Activated T-cell treated with anti-CD3 and anti-CD28 coated beads, Interleukin-2, amount 50 U/mL, for 48 hours (primary cell): ENCODE data around the gene TRPM8.

Experiments
- DNase-seq, 2 experiments: peaks; one replicate each; pipeline ENCODE4 v3.0.0-alpha.2; 2020

TRPM8 gene

DNA sequence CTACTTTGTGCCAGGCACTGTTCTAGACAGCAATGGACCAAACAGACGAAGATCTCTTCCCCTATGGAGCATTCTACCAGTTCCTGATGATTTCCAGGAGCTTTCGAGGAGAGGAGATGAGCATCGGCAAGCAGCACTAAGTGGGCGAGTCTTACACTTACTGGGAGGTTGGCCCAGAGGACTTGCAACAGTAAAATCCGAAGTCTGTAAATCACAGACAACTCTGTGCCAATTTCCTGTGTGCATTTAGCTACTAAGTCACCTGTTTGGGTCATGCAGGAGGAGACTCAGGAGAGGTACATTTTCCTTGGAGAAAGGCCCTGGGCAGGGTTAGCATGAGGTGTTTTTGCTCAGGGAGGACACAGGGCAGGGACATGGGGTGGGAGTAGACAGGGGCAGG is 58.9 kb downstream of the TRPM8 start:
- no peak for DNase-seq

DNA sequence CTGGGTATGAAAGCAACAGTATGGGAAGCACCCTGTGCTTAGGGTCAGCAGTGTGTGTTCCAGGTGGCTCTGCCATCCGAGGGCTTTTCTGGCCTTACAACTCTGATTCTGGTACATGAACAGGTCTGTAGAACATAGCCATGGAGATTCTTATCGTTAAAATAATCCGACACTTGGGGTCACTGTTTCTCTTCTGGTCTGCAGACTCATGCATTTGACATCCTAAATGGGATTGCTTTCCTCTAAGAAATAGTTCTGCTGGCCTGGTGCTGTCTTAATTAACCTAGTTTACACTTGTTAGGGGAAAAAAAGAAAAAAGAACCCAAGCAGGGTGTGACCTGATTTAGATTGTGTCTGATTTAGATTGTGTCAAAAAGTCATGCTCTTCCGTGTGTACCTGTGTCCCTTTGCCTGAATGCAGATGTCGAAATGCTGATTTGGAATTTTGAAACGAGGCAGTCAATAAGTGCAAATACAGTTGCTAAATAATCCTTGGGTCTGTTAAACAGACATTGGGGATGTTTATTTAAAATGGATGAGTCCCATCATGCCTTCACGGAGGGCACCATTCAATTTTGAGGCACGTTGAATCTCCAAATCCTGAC is 59.6 kb downstream of the TRPM8 start:
- no peak for DNase-seq

DNA sequence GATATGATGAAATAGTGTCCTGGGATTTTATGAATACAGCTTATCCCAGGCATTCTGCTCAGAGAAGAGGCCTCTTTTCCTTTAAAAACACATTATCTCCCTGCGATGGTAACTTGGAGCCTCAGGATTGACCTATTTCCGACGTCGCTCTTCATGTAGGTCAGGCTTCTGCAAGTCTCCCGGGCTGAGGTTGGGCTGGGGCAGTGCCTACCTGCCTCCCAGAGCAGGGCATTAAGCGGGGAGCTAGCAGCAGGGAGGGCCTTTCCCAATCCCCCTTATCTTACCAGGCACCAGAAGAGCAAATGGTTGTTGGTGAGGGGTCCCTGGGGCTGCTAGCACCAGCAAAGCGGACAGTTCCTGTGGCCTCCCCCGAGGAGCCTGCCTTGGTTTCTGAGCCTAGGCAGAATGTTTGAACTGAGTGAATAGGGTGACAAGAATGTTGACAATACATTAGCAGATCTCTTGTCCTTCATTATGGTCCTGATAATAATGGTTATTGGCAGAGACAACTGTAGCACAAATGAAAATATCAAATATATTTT is 60.2 kb downstream of the TRPM8 start:
- no peak for DNase-seq

DNA sequence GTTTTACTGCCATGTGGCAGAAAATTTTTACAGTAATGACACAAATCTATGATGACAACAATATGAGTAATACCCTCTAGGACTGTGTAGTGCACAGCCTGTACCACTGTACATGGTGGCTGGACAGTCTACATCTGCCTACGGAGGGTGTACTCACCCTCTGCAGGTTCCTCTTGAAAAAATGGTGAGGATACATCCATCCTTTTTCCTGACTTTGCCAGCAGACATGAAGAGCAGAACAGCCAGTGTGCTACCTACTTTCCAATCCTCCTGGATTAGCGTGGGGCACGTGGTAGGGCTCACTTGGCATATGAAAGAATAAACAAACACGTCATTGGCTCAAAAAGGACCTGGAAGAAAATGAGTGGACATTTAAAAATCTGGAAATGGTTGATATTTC is 62.6 kb downstream of the TRPM8 start:
- no peak for DNase-seq

DNA sequence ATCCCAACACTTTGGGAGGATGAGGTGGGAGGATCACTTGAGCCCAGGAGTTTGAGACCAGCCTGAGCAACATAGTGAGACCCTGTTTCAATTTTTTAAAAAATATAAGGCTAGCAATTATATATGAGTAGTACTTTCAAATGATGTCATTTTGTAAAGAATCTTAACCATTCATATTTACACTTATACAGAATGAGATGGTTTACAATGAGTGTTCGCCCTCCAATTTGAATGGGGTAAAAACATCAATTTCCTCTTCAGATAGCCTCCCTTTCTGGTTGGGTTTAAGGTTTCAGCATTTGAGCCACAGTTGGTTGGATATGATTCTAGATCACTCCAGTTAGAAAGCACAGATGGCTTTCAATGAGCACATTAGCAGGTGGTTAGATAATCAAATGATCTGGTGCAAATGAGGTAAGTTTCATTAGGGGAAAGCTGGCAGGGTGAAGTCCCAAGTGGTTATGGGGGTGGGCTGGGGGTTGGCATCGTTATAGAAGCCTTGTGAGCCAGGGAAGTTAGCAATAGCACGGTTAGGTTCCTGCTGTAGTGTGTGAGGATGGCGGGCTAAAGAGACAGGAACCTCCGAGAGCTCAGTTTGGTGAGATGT is 63.9 kb downstream of the TRPM8 start:
- DNase-seq: no peak

DNA sequence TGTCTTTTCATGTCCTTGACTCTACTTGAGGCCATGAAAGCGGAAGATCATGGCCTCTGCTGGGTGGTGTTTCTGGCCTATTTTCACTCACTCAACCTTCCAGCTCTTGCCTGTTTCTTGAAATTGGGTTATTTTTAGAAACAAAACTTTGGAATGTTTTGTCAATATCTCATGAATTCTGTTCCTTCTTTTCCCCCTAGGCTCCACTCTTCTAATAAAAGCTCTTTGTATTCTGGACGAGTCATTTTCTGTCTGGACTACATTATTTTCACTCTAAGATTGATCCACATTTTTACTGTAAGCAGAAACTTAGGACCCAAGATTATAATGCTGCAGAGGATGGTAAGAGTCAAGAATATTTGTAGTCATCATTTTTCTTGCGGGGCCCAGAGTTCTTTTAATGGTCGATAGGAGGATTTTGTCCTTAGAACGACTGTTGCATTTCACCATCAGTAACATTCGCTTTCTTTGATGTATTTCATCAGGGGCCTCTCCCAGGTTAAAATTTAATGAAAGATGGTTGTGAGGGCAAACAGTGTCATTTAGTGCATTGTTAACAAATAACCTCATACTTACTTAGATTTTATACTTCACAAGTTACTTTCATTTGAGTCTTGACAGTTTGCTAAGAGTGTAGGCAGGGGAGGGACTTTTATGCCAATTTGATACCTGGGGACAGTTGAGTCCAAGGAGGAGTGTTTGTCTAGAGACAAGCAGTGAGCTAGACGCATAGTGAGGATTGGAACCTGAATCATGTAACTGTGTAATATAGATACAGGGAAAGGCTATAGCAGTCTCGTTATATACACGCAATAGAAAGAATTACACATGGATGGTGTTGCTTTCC is 64.6 kb downstream of the TRPM8 start:
- DNase-seq: no peak

DNA sequence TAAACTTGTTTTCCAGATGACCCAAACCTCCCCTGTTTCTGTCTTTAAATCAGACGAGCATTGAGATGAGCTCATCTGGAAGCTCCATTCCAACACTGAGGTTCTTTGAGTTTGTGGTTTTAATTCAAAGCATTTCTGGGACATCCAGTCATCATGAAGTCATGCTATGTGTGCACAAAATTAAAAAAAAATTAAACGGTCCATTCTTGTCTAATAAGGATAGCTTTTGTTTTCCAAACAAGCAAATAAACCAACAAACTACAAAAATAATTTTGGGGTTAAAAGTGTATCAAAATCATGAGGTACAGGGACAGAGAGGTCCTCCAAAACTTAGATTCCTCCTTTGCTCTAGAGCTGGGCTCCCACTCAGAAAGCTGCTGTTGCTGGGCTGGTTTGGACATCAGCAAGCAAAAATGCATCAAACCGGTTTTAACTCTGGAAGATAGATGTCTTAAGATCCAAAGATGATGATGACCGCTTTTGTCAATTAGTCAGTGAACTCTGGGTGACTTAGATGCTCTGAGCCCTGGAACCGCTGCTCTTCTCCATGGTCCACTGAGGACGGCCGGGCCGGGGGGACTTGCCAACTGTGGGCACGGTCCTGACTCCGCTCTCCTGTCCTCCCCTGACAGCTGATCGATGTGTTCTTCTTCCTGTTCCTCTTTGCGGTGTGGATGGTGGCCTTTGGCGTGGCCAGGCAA is 65.4 kb downstream of the TRPM8 start:
- DNase-seq: no peak

- no peak for DNase-seq
Observed at GRCh38 chr2:233983445-233983844, 66.3 kb downstream of the TRPM8 start.

- no peak for DNase-seq
Observed at GRCh38 chr2:233988581-233988980, 71.4 kb downstream of the TRPM8 start.

DNA sequence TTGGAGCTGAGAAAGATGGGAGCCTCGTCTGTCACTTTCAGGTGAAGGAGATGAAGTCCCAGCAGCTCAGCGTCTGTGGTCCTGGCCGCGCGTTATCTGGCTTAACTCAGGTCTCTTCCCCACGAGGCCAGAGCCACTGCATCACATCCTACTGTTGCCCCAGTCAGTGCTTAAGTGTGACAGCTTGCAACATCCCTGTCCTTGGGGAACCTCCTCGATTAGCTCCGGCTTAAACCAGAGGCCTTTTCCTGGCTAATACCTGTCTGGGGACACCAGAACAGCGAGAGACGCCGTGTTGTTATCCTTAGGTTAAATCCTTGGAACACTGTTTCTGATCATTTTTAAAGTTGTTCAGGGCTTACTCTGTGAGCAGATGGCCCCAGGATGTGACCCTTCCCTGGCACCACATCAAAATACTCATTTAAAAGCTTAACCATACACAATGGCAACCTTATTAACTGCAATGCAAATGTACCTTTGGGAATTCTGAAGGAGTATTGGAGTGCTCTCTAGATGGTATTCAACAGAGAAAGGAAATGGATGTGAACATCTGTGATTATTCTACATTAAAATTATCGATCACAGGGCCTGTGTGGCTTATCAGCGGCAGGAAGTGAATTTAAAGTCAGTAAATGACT is 72.2 kb downstream of the TRPM8 start:
- no peak for DNase-seq

GRCh38 chr2:233990261-233990798 is 73.2 kb downstream of the TRPM8 start:
- peak; percentile 59 to 67 for DNase-seq

GRCh38 chr2:233991196-233991595 is 74.0 kb downstream of the TRPM8 start:
- DNase-seq: no peak

DNA sequence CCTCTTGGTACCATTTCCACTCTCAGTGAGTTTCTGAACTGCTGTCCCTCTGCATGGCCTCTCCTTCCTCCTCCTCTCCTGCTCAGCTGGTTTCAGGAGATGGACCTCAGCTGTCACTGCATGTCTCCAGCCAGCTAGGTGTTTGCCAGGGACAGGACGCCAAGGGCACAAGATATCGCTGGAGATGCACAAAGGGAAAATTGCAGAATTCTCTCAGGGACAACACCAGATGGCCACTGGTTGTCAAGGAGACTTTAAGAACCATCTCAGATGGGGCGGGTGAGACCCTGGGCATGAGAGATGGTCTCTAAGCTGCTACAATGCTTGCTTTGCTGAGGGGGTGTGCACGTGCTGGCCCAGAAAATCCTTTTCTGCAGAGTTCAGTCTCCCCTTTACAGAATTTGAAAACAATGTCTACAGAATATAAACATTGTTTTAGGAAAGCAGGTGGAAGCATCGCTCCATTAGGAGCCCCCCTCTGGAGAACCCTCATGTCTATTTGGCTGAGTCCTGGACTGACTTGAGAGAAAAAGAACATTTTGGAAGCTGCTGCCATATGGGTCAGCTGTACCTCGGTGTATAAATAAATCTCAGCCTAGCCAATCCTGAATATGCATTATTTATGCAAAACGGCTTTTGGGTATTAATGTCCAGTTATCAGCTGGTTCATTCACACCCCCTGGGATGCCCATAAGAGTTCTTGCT is 75.5 kb downstream of the TRPM8 start:
- no peak for DNase-seq

GRCh38 chr2:233993461-233993860 is 76.3 kb downstream of the TRPM8 start:
- DNase-seq: no peak

DNA sequence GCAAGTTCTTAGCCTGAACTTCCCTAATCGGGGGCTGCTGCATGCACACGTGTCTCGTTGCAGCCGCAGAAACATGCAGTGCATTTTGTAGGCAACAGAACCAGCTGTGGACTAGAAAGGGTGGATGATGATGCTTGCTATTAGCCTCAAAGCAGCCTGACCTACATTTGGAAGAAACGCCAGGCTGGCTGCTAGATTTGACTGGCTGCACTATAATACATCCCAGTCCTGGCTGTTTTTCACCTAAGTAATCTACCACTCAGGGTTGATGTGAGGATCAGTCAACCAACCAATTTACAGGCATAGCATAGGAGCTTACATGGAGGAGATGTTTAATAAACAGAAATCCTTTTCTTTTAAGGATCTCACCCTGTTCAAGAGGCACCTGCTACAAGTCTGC is 77.0 kb downstream of the TRPM8 start:
- DNase-seq: no peak

- no peak for DNase-seq
Observed at GRCh38 chr2:233996000-233996399, 78.8 kb downstream of the TRPM8 start.

DNA sequence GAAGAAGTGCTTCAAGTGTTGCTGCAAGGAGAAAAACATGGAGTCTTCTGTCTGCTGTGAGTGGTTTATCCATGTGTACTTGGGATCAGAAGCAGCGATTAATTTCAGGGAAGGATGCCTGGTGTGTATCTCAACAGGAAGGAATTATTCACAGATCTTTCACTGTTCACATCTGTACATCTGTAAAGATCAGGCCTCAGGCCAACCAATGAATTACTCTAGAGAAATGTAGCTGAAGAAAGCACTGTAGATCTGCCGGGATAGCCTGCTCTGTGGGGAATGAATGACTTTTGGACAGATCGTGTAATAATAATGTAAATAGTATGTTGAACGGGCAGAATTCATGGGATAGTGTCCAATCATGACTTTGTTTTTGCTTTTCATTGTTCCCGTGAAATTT is 79.3 kb downstream of the TRPM8 start:
- DNase-seq: no peak

DNA sequence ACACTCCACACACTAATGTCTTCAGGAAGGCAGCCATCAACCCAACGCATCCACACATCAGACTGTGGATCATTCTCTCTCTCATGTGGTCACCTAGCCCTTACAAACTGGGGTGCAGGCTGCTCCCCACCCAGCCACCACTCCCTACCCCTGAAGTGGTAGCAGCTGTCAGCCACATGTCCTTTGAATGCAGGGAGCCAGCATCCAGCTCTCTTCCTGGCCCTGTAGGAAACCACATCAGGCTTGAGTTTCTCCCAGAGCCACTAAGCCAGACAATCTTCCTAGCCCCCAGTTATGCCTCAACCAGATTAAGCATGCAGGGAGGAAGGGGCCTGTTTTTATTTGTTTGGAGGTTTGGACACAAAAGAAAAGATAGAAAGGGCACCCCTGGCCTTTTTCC is 80.5 kb downstream of the TRPM8 start:
- DNase-seq: no peak

DNA sequence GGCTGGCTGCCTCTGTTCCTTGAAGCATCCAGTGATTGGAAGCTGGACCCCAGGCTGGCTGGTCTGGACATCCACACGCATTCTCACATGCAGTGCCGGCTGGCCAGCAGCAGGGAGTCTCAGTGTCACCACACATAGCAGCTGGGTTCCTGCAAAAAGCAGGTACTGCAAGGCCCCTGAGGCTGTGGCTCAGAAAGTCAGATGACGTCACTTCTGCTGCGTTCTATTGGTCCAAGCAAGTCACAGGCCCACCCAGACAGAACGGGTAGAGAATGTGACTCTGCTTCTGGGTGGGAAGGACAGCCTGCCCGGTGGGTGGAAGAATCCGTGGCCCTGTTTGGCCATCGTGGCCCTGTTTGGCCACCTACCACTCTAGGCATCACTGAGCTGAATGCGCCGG is 82.0 kb downstream of the TRPM8 start:
- DNase-seq: no peak

- peak in 1 of 2 experiments; percentile 31 for DNase-seq
Observed at GRCh38 chr2:234001380-234002160, 84.4 kb downstream of the TRPM8 start.

- DNase-seq: no peak
Observed at GRCh38 chr2:234002281-234002680, 85.1 kb downstream of the TRPM8 start.
